NCI-H2107 treated with DMSO at 0.1 percent for 48 hours (cell line): ENCODE results near the gene NPTX1.
A peak's percentile ranks its signal among the peaks of the same experiment; 100 is the strongest.

Experiments used
- DNase-seq: peaks from one replicate; lab custom pipeline; 2025; ENCODE audit not compliant: unreplicated experiment; lab: John Stamatoyannopoulos, UW

The NPTX1 gene

DNA sequence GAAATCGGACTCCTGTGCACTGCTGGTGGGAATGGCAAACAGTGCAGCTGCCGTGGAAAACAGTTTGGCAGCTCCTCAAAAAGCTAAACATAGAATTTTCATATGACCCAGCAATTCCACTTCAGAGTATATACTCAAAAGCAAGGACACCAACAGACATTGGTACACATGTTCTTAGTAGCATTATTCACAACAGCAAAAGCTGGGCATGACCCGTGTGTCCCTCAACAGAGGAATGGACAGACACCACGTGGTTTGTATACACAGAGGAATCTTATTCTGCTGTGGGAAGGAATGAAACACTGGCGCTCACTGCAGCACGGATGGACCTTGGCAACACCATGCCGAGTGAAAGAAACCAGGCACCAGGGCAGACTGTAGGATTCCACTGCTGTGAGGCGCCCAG is 16.0 kb downstream of the NPTX1 start:
- no peak for DNase-seq

DNA sequence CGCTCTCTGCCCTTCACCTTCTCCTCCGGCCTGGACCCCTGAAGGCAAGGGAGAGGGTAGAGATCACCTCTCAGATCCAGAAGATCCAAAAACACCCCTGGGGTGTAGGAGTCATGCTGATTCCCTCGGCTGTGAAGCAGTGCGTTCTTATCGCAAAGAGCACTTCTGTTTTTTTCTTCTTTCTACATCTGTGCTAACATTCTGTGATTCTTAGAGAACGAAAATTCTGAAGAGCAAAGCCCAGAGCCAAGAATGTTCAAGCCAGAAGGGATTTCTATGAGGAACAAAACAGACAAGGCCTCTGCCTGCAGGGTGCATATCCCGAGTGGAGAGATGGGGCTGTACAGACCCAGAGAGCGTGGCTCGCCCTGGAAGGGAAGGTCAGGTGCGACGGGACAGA is 17.2 kb downstream of the NPTX1 start:
- DNase-seq = no peak

DNA sequence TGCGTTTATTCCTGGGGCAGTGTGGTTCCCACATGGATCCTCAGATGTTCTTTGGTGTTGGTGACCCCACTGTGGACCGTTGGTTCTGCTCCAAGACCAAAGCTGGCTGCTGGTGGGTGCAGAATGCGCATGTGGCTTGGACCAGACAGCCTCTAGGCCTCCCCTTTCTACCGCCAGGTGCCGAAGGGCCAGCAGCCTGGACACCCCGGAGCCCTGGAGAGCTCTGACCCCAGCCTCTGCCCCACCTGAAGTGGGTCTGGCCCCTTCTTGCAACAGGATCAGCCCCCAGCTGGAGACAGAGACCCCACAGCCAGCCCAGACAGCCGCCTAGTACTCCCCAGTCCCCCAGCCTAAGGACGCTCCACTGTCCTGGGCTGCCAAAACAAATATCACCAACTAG is 18.4 kb downstream of the NPTX1 start:
- DNase-seq = no peak

DNA sequence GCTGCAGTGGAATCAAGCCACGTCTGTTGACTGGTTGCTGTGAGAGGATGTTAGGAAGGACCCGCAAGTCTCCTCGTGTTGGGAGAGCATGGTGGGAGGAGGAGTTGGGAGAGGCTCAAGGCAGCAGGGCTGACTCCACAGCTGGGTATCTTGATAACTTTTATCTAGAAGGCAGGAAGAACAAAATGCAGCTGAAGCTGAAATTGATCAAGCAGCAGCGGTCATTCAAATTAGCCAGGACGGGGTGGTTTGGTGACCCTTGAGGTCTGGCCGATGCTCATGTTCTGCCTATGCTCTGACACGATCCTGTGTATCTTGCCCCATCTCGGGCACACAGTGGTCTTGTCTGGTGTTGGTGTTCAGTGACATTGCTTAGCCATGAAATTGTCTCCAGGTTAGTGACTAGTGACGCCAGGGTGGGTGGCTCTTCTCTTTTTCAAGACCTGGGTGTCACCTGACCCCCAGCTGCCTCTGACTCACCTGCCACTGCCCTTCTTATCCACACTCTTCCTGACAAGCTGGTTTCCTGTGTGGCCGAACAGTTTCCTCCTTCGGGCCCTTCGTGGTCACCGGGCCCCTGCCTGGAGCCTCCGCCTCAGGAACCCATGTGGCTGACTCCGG is 19.1 kb downstream of the NPTX1 start:
- DNase-seq = no peak

- no peak for DNase-seq
These were observed 19.8 kb downstream of the NPTX1 start for GRCh38 chr17:80456465-80457235.

- DNase-seq = no peak
These were observed 20.6 kb downstream of the NPTX1 start for GRCh38 chr17:80455784-80456183.

DNA sequence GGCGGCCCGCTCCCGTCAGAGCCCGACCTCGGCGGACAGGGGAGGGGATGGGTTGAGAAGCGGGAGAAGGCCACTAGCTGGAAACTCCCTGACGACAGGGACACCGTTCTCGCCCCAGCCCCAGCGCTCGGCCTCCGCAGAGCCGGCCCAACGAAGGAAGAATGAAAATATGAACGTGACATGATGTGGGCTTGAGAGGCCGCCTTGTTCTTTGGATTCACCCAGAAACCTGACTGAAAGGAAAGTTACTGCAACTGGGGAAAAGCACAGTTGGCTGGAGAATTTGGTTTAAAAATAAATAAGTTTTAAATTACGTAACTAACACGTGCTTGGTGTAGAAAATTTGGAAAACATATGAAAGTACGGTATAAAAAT is 21.1 kb downstream of the NPTX1 start:
- DNase-seq = no peak

DNA sequence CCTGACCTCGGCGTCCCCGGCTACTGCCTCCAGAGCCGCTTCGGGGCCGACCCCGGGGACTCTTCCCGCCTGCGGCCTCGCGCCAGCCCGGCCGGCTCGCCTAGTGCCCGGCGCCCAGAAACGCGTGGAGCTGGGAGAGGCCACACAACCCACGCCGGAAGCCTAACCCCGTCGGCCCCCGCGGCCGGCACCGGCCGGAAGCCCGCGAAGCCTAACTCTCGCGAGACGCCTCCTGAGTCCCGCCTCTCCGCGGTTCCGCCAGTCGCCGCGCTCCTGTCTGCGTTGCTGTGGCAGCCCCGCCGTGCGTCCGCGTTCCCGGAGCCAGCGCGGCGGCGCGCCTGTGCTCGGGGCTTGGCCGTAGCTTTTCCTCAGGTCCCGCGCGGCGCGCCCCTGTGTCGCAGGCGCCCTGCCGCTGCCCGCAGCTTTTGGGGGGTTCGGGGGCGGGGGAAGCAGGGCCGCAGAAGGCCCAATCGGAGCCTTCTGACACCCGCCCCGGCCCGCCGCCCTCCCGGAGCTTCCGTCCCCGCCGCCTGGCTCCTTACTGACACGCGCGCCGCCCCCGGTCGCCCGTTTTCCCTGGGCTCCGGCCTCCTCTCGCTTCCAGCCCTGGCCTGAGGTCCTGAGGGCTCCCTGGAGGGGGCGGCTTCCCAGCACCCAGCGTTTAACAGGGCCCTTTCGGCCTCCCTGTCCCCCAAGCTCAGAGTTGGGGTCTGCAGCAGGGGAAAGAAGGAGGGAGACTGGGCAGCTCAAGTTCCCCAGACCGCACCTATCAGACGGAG is 21.7 kb downstream of the NPTX1 start:
- peak; percentile 82 for DNase-seq

DNA sequence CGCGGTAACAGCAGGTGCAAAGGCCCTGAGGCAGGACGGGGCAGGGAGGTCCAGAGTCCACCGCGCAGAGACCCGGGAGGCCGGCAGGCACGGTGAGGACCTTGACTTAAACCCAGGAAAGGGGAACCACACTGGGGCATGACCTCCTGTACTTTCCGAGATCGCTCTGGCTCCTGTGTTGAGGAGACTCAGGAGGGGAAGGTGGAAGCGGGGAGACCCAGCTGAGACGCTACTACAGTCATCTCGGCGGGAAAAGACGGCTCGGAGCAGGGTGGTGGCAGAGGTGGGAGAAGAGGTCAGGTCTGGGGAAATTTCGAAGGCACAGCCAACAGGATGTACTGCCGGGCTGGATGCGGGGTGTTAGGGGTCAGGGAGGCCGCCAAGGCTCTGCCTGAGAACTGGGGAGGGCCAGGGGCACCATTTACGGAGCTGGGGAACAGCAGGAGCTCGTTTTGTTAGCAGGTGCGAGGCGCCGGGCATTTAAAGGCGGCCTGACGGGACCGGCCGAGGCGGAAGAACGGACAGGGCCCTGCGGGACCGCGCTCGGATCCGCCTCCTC is 22.3 kb downstream of the NPTX1 start:
- DNase-seq = no peak

GRCh38 chr17:80453126-80453997 is 23.0 kb downstream of the NPTX1 start:
- DNase-seq = no peak

- no peak for DNase-seq
These were observed 24.1 kb downstream of the NPTX1 start for GRCh38 chr17:80452173-80452915.

GRCh38 chr17:80451104-80451775 is 25.2 kb downstream of the NPTX1 start:
- no peak for DNase-seq

GRCh38 chr17:80449930-80450576 is 26.4 kb downstream of the NPTX1 start:
- DNase-seq = no peak

- DNase-seq = no peak
These were observed 27.0 kb downstream of the NPTX1 start for GRCh38 chr17:80449194-80449929.

GRCh38 chr17:80447790-80448189 is 28.6 kb downstream of the NPTX1 start:
- no peak for DNase-seq

- DNase-seq = no peak
These were observed 29.6 kb downstream of the NPTX1 start for GRCh38 chr17:80446645-80447405.

- DNase-seq = no peak
These were observed 30.7 kb downstream of the NPTX1 start for GRCh38 chr17:80445726-80446110.
